Erythroblast (primary cell): Measurements from ENCODE around the gene LRRC66.

Experiments used
- GATA1 ChIP-seq: IDR thresholded peaks from 2 replicates; pipeline ENCODE4 v1.6.1; 2011; ENCODE audit warnings: low read depth, mild to moderate bottlenecking, control low read depth, low read length, moderate library complexity
- POLR2A ChIP-seq: IDR thresholded peaks from 2 replicates; pipeline ENCODE4 v1.6.1; 2011; ENCODE audit warnings: mild to moderate bottlenecking, low read length

DNA sequence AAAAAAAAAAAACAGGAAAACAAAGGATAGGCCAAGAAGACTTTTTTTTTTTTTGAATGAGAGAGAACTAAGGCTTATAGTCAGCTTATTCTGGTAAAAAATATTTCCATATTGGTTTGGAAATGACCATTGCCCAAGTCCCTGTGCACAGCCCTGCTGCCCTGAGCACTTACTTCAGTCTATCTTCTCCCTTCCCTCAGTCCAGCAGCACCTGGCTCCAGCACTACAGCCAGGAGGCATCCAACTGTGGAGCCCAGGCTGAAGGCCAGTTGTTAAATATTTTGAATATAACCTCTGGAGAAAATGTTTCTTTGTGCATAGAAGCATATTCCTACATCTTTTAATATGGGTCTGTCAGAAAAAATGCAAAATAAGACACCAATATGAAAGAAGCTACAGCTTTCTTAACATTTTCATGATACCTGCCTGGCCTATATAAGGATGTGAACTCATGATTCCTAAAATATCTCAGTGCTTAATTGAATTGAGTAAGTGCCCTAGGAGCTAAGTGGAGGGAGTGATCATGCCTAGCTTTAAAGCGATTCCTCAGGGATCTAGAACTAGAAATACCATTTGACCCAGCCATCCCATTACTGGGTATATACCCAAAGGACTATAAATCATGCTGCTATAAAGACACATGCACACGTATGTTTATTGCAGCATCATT, 14.4 kb downstream of the LRRC66 start:
- TF ChIP-seq POLR2A (no peak), GATA1 (no peak)
